Lung (tissue), 12 donors: ENCODE measurements around the gene MAPKAPK3. TPM values are rescaled to one million over a fixed set of nuclear protein-coding genes. Genes with fewer than 3 reads are reported as not detected.

Experiments used
- ATAC-seq: fragments of 200-7000 bp; cut with Tn5 transposase; one replicate; pipeline ENCODE4 v1.9.1; 2020; ENCODE audit warnings: moderate number of reproducible peaks; ENCODE audit not compliant: insufficient read depth, low FRiP score
- DNase-seq, 3 donors: peaks; one replicate each; pipeline ENCODE4 v3.0.0-alpha.2; 2013 to 2017
- H3K27ac ChIP-seq, 2 donors: one replicate each; pipeline ENCODE4 v1.5.1; 2013; ENCODE audit warnings: mild to moderate bottlenecking in 2 of 2, moderate library complexity in 2 of 2, control low read depth in 1 of 2, inconsistent platforms in 1 of 2, low read depth in 1 of 2, low read length in 1 of 2
- H3K27me3 ChIP-seq, 3 donors: one replicate each; pipeline ENCODE4 v1.5.1; 2013; ENCODE audit warnings: low read length in 2 of 3; ENCODE audit not compliant: control insufficient read depth in 3 of 3, insufficient read depth in 3 of 3
- H3K36me3 ChIP-seq, 4 donors: one replicate each; pipeline ENCODE4 v1.5.1; 2013; ENCODE audit warnings: low read length in 4 of 4, mild to moderate bottlenecking in 1 of 4, moderate library complexity in 1 of 4; ENCODE audit not compliant: control insufficient read depth in 4 of 4, insufficient read depth in 4 of 4
- H3K4me1 ChIP-seq, 5 donors: one replicate each; pipeline ENCODE4 v1.5.1; 2013; ENCODE audit warnings: low read length in 5 of 5, mild to moderate bottlenecking in 2 of 5, moderate library complexity in 1 of 5; ENCODE audit not compliant: control insufficient read depth in 5 of 5, insufficient read depth in 5 of 5
- H3K4me3 ChIP-seq: one replicate; pipeline ENCODE4 v1.5.1; 2013; ENCODE audit warnings: mild to moderate bottlenecking, control low read depth, moderate library complexity
- H3K9ac ChIP-seq, 2 donors: one replicate each; pipeline ENCODE4 v1.5.1; 2013; ENCODE audit warnings: low read length in 2 of 2, control low read depth in 1 of 2; ENCODE audit not compliant: insufficient read depth in 1 of 2
- H3K9me3 ChIP-seq, 4 donors: one replicate each; pipeline ENCODE4 v1.5.1; 2013; ENCODE audit warnings: low read length in 3 of 4, mild to moderate bottlenecking in 1 of 4, moderate library complexity in 1 of 4; ENCODE audit not compliant: control insufficient read depth in 4 of 4, insufficient read depth in 3 of 4
- CTCF ChIP-seq: IDR thresholded peaks from 2 replicates; pipeline ENCODE4 v1.5.1; 2012; ENCODE audit warnings: mild to moderate bottlenecking; ENCODE audit errors: control extremely low read depth, extremely low read depth
- WGBS, 2 donors: extraction: QIAGEN DNeasy Blood & Tissue Kit; methylation state at CpG; one replicate each; pipeline ENCODE4 v1.1.7; 2013; 5-methylcytosine and 5-hydroxymethylcytosine counted together
- polyA plus RNA-seq, 2 donors: library from polyadenylated mRNA; stranded (reverse); fragments of 200-250 nt; gene quantifications; one replicate each; pipeline ENCODE4 v1.2.1, GENCODE V29; 2013
- total RNA-seq, 2 donors: library from RNA; depleted of rRNA in 1 of 2; stranded (reverse); fragments of >200 nt in 1 of 2; gene quantifications; one replicate each; pipeline ENCODE4 v1.2.1, GENCODE V29; 2014 to 2021
- donor health status: control.
- donor health status: control.
- donor health status: Bipolar disorder and iron deficiency.
- donor health status: healthy.
- donor health status: DM: yes; HTN: yes; CAD: no.

The MAPKAPK3 gene
- total and polyA plus RNA-seq, 4 donors: 23.6 to 96.1 (median 71.4) TPM

GRCh38 chr3:50637011-50637410 is 20.1 kb downstream of the MAPKAPK3 start:
- Histone ChIP-seq H3K27ac (peak overlapping the region in 1 of 2 donors; percentile 65), H3K27me3 (no peaks in the 10 kb centered on the region), H3K9me3 (no peaks in the 10 kb centered on the region), H3K4me3 (no peak overlapping the region), H3K4me1 (peaks cover 0 to 8% (median 4%) of the 10 kb centered on the region in 5 donors), H3K9ac (no peak overlapping the region), H3K36me3 (peaks cover 0 to 26% (median 8%) of the 10 kb centered on the region in 4 donors)
- DNase-seq: peak in 1 of 3 donors; percentile 36
- WGBS, 2 donors: 82 to 87% methylated on average over 4 of the region's 4 CpGs
- TF ChIP-seq CTCF: no peak
- no peak for ATAC-seq

DNA sequence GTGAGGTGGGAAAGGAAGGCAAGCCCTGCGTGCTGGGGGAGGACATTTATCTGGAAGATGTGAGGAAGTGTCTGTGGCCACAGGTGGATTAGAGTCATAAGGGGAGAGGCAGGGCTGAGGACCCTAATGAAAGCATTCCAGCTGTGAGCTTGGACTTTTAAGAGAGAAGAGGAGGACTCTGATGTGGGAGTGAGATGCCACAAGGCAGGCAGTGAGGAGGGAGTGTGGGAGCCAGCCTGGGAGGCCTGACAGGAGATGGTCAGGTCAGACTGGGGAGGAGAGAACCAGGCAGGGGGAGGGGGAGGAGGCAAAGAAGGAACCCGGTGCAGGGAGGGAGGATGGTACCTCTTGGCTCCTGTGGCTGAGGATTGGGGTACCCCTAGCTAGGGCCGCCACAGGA is 21.0 kb downstream of the MAPKAPK3 start:
- ATAC-seq: no peak
- H3K9me3 ChIP-seq: no peaks in the 10 kb centered on the region
- H3K4me3 ChIP-seq: no peak overlapping the region
- 60 to 62% methylated on average over 3 of the region's 3 CpGs for WGBS, 2 donors
- H3K36me3 ChIP-seq: peaks cover 0 to 30% (median 12%) of the 10 kb centered on the region in 4 donors
- H3K4me1 ChIP-seq: peaks cover 0 to 4% (median 3%) of the 10 kb centered on the region in 5 donors
- DNase-seq: no peak
- no peak for TF ChIP-seq CTCF
- no peak overlapping the region for H3K9ac ChIP-seq
- H3K27ac ChIP-seq: peak overlapping the region in 1 of 2 donors; percentile 70
- H3K27me3 ChIP-seq: no peaks in the 10 kb centered on the region

DNA sequence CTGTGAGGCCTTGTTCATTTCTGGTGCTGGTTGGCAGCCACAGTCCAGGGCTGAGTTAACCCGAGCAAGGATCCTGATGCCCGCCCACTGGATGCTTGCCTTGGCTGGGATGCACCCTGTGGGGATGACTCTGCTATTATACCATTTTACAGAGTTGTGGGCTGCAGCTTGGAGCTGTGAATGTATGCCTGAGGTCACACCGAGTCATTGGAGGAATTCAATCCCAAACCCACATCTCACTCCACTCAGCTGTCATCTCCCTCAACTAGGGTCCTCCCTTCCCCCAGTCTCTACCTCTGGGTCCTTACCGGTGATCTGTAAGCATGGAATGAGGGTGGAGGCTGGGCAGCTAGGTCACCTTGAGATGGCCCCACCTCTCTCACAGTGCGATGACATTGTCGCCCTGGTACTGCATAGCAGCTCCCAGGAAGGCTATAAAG is 22.1 kb downstream of the MAPKAPK3 start:
- ATAC-seq (no peak), DNase-seq (no peak)
- Histone ChIP-seq H3K4me3 (no peak overlapping the region), H3K9ac (no peak overlapping the region), H3K9me3 (no peaks in the 10 kb centered on the region), H3K27ac (peak overlapping the region in 1 of 2 donors; percentile 76), H3K36me3 (peaks cover 1 to 40% (median 12%) of the 10 kb centered on the region in 4 donors), H3K4me1 (peaks cover 2 to 15% (median 3%) of the 10 kb centered on the region in 5 donors), H3K27me3 (no peaks in the 10 kb centered on the region)
- no peak for TF ChIP-seq CTCF
- 89 to 95% methylated on average over 6 of the region's 6 CpGs for WGBS, 2 donors

DNA sequence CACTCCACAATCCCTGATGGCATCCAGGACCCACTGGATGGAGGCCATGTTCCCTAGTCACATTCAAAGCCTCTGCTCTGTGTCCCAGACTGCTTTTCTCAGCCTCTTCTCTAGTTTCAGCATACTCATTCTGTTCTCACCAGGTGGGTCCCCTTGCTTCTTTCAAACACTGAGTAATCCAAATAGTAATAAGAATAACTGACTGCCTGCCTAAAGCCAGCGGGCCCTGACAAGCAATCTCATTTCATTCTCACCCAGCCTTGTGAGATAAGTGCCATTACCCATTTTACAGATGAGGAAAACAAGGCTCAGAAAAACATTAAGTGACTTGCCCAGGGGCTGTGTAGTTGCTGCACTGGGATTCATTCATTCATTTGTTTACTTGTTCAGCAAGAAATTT is 25.4 kb downstream of the MAPKAPK3 start:
- peaks cover 3 to 66% (median 12%) of the 10 kb centered on the region in 4 donors for H3K36me3 ChIP-seq
- no peaks in the 10 kb centered on the region for H3K9me3 ChIP-seq
- H3K9ac ChIP-seq: no peak overlapping the region
- peaks cover 0 to 18% (median 10%) of the 10 kb centered on the region in 5 donors for H3K4me1 ChIP-seq
- no peak for ATAC-seq
- no peak overlapping the region for H3K27ac ChIP-seq
- DNase-seq: no peak
- no peaks in the 10 kb centered on the region for H3K27me3 ChIP-seq
- 94 to 97% methylated on average over 1 of the region's 1 CpG for WGBS, 2 donors
- no peak overlapping the region for H3K4me3 ChIP-seq
- TF ChIP-seq CTCF: no peak
